ENCODE results near the gene ADD3. TPM values are rescaled to one million over a fixed set of nuclear protein-coding genes. Genes with fewer than 3 reads are reported as not detected.

Gene ADD3
- total RNA-seq, 1 experiment from 2014 or later = 59.9 TPM

- Histone ChIP-seq H4K91ac (ENCODE audit: insufficient read length, low read depth, low read length) (no peak overlapping the region), H3K9me3 (ENCODE audit: control insufficient read depth, low read depth, low read length) (no peaks in the 10 kb centered on the region), H3T11ph (ENCODE audit: low read length) (no peak overlapping the region), H3K14ac (ENCODE audit: insufficient read depth, low read length) (no peak overlapping the region), H3K4me1 (ENCODE audit: insufficient read depth, low read length) (no peaks in the 10 kb centered on the region; the same call in 1 of the 2 replicates), H3K4me2 (ENCODE audit: insufficient read depth, insufficient read length, low read length) (no peak overlapping the region), H4K8ac (replicated peaks; ENCODE audit: insufficient read length, low read depth, low read length) (no peak overlapping the region), H2AK5ac (ENCODE audit: insufficient read length, low read length) (no peak overlapping the region), H3K79me1 (ENCODE audit: insufficient read depth, low read depth, low read length, poor library complexity, severe bottlenecking) (no peaks in the 10 kb centered on the region), H3K23me2 (ENCODE audit: insufficient read length, low read depth, low read length, poor library complexity, severe bottlenecking) (no peaks in the 10 kb centered on the region), H3K27ac (ENCODE audit: insufficient read length, low read depth, low read length) (no peak overlapping the region), H3K79me2 (ENCODE audit: insufficient read depth, low read length) (no peaks in the 10 kb centered on the region), H2BK120ac (ENCODE audit: low read depth, low read length, poor library complexity, severe bottlenecking) (no peak overlapping the region), H3K4ac (ENCODE audit: low read depth, low read length) (no peak overlapping the region), H3K23ac (ENCODE audit: insufficient read length, low read depth, low read length) (no peak overlapping the region), H4K20me1 (ENCODE audit: control insufficient read depth, insufficient read depth, insufficient read length) (no peaks in the 10 kb centered on the region), H2BK20ac (ENCODE audit: low read depth, low read length, poor library complexity, severe bottlenecking) (no peak overlapping the region), H2AFZ (ENCODE audit: low read length) (no peak overlapping the region), H2BK5ac (ENCODE audit: insufficient read length, low read length) (no peak overlapping the region), H3K18ac (ENCODE audit: insufficient read length, low read depth, low read length) (no peak overlapping the region), H3K56ac (ENCODE audit: insufficient read length, low read depth, low read length) (no peak overlapping the region), H2BK12ac (ENCODE audit: insufficient read length, low read depth, low read length) (no peak overlapping the region), H3K9ac (ENCODE audit: extremely low read depth, insufficient read length, low read length) (no peak overlapping the region), H3K27me3 (ENCODE audit: insufficient read depth, low read length) (no peaks in the 10 kb centered on the region), H4K5ac (ENCODE audit: insufficient read length, low read depth, low read length) (no peak overlapping the region), H2BK15ac (ENCODE audit: low read depth, low read length) (no peak overlapping the region)
- no peaks in the 10 kb centered on the region for H3K9me3 Mint-ChIP-seq
- no peak overlapping the region for H3K4me3 Mint-ChIP-seq
- H3K36me3 Mint-ChIP-seq (ENCODE audit: insufficient read depth in 1 of 3, low read depth in 3 of 3) = no peaks in the 10 kb centered on the region
- WGBS (ENCODE audit: extremely low coverage, insufficient read length, low lambda C conversion rate) = no CpG with 5 or more reads among the region's 3 CpGs
- H3K27ac Mint-ChIP-seq = no peak overlapping the region
- no peaks in the 10 kb centered on the region for H3K27me3 Mint-ChIP-seq (ENCODE audit: low read depth)
- peaks cover 6 to 10% of the 10 kb centered on the region in 2 experiments for H3K4me1 Mint-ChIP-seq
- no peak for DNase-seq
- no peak for TF ChIP-seq CTCF (conservative IDR thresholded peaks at IDR 0.05)
Measured at GRCh38 chr10:109992485-109992884, 15.3 kb upstream of the ADD3 start.

Data from H9 (cell line).